GM19238 (cell line): ENCODE data around the gene RAD51B.
"Not testable (repeated sequence)": the region's sequence is repeated elsewhere in the genome, so short reads cannot be mapped to it uniquely, and the experiment has no call there.

ENCODE experiments used
- DNase-seq: peaks from one replicate; pipeline ENCODE4 v3.0.0; 2011; ENCODE audit warnings: low spot score; ENCODE audit not compliant: insufficient read length

The RAD51B gene

DNA sequence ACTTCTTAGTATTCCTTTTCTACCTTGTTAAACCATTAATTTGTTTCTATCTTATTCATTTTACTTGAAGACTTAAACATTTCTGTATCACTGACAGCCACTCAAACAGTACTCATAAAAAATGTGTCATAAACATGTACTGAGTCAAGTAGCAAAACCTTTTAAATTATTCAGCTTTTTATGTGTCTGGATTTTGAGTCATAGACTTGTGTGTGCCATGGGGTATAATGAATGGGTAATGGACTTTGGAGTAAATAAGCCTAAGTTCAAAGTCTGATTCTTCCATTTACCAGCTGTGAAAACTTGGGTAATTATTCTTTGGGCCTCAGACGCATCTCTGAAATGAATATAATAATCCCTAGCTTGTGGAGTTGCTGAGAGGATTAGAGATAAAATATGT is 199.0 kb downstream of the RAD51B start:
- no peak for DNase-seq

- DNase-seq, result no peak
These were observed 200.9 kb downstream of the RAD51B start for GRCh38 chr14:68020493-68020892.

DNA sequence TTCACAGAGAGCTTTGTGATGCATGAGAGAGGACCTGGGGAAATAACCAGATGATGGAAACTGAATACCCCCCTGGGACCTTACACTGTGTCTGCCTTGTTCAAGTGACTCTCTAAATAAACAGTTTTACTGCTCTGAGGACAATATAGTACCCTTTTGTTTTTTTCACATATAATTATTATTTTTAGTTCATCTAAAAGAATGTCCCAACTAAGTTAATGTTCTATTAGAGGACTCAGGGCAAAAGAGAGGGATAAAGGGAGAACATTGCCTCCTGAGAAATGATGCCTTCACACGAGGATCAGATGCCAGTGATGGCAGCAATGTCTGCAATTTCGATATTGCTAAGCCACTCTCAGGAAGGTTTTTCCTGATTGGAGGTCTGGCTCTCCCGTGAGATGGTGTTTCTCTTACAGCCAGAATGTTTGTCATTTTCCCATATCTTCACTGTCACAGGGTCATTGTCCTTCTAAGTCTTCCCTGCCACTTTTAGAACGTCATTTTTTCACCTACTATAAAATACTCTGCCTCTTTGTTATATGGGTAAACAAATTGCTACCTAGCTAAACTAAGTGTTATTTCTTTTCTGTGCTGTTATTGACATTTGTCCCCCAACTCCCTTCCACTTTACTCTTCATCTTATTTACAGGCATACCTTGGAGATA is 201.6 kb downstream of the RAD51B start:
- DNase-seq, result no peak

DNA sequence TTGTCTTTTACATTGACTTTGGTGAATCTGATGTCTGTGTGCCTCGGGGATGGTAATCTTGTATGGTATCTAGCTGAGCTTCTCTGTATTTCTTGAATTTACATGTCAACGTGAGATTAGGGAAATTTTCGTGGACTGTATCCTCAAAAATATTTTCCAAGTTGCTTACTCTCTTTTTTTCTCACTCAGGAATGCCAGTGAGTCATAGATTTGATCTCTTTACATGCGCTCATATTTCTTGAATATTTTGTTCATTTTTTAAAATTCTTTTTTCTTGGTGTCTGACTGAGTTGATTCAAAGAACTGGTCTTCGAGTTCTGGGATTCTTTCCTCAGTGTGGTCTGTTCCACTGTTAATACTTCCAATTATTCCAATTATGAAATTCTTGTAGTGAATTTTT is 207.7 kb downstream of the RAD51B start:
- no peak for DNase-seq

DNA sequence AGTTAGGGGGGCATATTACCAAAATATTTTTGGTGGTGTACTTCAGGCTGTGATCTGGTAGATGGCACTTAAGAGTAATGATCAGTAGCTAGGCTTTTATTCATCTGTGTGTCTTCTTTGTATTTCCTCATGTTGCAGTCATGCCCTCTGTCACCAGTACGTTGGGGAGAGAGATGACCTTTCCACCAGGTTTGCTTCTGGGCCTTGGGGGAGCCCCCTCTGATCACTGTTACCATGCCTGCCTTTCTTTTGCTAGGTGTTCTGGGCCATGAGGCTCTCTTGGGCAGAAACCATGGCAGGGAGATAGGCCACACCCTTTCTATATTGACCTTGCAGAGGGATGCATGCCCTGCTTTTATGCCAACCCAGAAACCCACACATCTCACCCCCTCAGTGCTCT is 208.5 kb downstream of the RAD51B start:
- no peak for DNase-seq

- not testable (repeated sequence) for DNase-seq
These were observed 211.4 kb downstream of the RAD51B start for GRCh38 chr14:68031011-68031410.

GRCh38 chr14:68032154-68032553 is 212.6 kb downstream of the RAD51B start:
- DNase-seq, result no peak

DNA sequence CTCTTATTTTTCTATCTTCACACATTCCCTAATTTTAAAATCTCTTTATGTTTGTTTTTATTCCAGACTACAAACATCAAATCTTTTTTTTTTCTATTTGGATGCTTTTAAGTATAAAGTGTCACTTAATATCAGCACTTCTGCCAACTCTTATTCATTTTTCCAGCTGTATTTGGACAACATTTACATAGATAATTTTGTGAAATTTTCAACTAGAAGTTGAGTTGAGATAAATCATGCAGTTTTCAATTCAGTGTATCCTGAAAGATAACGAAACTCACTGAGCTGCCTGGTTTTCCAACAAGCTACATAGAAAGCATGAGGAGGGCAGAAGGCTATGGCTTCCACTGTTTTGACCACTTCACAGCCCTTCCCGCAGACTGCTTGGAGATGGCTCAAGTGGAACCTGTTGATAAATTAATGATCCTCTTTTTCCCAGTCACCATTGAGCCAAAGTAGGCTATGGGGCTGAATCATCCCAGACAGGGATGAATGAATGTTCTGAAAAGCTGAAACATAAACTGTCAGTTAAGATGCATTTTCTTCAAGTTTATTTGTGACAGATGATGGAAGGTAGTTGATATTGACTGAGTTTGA is 213.9 kb downstream of the RAD51B start:
- DNase-seq, result no peak

DNA sequence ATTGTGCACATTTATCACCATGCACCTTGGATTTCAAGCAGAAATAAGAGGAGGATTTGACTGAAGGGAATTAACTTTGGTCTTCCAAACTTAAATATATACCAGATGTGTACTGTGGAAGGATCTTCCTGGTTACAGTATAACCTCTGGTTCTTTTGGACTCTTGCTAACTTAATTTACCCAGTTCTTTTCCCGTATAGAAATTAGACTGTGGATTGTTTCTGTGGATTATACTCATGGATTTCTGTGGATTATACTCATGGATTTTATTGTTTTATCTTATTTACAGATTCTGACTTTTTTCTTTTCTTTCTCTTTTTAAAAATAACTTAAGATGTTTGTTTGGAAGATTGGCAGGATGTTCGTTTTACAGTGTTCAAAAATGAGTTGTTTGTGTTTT is 215.3 kb downstream of the RAD51B start:
- DNase-seq, result no peak

DNA sequence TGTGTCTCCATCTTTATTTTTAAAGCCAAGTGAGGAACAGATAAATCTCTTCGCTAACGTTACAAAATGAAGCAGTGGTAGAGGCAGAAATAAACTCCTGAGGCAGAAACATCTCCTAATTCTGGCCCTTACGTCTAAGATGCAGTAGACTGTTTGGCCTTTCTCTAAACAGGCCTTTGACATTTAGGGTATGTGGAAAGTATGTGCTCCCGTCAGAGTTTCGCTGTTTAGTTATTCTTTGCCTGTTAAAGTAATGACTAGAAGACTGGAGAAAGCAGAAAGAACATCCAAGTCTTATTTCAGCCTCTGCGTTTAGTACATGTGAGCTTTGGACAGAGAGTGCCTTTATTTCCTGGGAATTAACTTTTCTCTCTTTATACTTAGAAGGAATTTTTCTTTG is 216.6 kb downstream of the RAD51B start:
- no peak for DNase-seq

- no peak for DNase-seq
These were observed 220.0 kb downstream of the RAD51B start for GRCh38 chr14:68039593-68039992.

DNA sequence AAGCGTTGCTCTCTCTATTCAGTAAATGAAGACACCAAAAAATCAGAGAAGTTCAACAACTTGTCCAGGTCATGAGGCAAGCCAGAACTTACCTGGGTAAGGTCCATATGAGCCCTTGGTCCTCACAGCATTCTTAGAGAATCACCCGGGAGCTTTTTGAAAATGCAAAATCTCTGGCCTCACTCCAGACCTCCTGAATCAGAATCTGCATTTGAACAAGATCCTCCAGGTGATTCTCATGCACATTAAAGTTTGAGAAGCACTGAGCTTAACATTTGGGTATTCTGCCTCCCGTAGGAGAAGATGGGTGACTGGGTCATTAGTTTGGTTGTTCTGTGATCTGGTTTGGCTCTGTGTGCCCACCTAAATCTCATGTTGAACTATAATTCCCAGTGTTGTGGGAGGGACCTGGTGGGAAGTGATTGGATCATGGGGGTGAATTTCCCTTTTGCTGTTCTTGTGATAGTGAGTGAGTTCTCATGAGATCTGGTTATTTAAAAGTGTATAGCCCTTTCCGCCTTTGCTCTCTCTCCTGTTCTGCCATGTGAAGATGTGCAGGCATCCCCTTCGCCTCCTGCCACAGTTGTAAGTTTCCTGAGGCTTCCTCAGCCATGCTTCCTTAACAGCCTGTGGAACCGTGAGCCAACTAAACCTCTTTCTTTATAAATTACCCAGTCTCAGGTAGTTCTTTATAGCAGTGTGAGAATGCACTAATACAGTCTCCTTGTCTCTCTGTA is 221.2 kb downstream of the RAD51B start:
- DNase-seq, result no peak

- DNase-seq, result no peak
These were observed 222.3 kb downstream of the RAD51B start for GRCh38 chr14:68041876-68042354.

- DNase-seq, result no peak
These were observed 223.1 kb downstream of the RAD51B start for GRCh38 chr14:68042586-68043210.

GRCh38 chr14:68043752-68044151 is 224.2 kb downstream of the RAD51B start:
- no peak for DNase-seq

GRCh38 chr14:68047906-68048305 is 228.3 kb downstream of the RAD51B start:
- DNase-seq, result no peak

DNA sequence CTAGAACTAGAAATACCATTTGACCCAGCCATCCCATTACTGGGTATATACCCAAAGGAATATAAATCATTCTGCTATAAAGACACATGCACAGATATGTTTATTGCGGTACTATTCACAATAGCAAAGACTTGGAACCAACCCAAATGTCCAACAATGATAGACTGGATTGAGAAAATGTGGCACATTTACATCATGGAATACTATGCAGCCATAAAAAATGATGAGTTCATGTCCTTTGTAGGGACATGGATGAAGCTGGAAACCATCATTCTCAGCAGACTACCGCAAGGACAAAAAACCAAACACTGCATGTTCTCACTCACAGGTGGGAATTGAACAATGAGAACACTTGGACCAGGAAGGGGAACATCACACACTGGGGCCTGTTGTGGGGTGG is 229.2 kb downstream of the RAD51B start:
- DNase-seq, result not testable (repeated sequence)

DNA sequence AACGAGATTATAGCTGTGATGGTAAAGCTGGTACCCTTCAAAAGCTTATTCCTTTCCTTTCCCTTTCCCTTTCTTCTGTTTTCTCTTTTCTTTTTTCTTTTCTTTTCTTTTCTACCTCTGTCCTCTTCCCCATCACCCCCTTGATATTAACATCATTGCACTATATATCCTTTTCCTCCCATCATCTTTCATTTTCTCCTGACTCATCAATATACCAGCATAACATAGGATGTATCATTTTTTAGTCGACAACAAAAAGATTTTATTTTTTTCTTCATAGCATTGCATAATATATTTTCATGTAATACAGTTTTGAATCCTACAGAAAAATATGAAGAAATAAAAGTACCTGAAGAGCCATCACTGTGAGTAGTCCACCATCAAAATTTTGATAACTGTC is 230.6 kb downstream of the RAD51B start:
- DNase-seq, result no peak

GRCh38 chr14:68051146-68051545 is 231.6 kb downstream of the RAD51B start:
- no peak for DNase-seq

DNA sequence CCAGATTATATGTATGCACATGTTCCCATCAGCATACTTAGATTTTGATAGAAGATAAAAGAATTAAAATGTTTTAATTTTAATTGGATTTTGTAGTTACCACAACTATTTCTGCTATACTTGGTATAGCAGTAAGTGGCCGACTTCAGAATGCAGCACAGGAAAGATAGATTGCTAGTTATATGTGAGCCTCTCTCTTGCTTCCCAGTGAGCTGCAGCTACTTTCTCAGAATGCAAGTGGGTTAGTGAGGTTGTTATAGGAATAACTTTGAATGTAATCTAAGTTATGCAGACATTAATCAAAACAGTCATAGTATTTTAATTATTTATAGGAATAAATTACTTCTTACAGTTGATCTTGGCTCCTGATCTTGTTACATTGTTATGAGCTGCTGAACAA is 240.6 kb downstream of the RAD51B start:
- no peak for DNase-seq

DNA sequence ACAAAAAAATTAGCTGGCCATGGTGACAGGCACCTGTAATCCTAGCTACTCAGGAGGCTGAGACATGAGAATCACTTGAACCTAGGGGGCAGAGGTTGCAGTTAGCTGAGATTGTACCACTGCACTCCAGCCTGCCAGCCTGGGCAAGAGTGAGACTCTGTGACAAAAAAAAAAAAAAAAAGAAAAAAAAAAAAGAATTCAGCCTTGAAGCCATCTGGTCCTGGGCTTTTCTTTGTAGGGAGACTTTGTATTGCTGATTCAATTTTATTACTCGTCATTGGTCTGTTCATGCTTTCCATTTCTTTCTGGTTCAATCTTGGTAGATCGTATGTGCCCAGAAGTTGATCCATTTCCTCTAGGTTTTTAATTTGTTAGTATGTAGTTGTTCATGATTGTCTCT is 243.1 kb downstream of the RAD51B start:
- no peak for DNase-seq

- DNase-seq, result no peak
These were observed 245.7 kb downstream of the RAD51B start for GRCh38 chr14:68065322-68065721.
